COLO829 (cell line): ENCODE data around the gene DHRS13.
A peak's percentile ranks its signal among the peaks of the same experiment; 100 is the strongest.

Source experiments
- DNase-seq: peaks from one replicate; pipeline ENCODE4 v3.0.0; 2012; ENCODE audit warnings: low spot score

The DHRS13 gene

DNA sequence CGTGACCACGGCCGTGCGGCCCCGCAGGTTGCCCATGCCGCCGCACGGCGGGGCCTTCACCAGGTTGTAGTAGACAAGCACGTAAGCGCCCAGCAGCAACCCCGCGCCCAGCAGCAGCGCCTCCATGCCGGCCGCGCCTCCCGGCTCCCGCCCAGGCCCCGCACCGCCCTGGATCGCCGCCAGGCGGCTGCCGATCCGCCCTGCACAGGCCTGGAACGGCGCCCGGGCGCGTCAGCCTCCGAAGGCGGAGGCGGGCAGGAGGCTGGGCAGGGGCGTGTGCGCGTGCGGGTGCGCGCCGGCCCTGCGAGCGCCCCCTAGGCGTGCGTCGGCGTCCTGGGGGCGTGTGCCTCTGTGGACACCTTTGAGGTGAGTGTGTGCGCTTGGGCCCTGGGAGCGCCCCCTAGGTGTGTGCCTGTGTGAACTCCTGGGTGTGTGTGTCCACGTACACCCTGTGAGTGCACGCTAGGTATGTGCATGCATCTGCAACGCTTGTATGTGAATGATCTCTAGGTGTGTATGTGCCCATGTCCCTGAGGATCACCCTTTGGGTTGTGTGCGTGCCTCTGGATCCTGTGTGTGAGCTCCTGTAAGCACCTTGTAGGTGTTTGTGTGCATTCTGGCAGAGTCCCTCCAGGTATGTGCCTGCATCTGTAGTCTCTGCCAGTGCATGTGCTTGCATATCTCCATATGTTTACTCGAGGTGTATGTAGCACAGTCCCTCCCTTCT, at the start of gene DHRS13:
DHRS13 (minus strand) TSS at position 261 of the 727 bp plus-strand sequence; CDS start at position 126, 135 bp downstream.
- peak; percentile 72 for DNase-seq

DNA sequence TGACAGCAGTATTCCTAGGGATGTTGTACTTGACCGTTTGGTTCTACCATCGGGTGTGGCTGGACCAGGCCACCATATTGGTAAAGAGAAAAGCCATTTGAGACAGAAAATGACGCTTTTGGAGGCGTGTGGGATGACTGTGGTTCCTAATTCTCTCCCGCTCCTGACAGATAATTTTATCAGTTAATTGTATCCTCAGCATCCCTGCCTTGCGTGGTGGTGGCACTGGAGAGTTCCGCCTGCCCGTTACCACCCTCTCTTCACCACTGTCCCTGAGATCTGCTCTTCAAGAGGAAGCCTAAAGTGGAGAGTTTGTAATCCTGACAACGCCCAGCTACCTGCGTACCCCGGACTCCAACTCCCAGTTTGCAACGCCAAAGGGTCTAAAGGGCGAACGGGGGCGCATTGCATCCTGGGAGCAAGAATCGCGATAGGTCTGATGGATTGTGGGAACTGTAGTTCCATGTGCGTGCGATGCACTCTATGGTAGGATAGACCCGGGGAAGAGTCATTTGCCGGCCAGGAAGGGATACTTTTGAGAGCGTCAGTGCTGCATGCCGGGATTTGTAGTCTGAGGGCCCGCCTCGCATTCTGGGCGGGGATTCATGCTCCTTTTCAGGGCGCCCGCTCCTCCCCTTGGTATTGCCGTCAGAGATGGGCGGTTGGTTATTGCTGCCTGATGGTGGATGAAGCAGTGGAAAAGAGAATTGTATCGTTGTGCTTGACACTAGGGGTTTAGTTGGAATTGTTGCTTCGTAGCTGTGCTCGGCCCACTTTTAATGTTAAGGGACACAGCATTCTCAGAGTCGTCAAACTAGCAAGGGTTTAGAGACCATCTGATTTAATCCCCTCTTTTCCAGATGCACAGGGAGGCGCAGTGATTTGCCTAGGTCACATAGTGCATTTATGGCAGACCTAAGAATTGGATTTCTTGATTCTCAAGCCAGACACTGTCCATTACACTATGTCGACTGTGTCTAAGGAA, 49.4 kb upstream of the DHRS13 start:
- DNase-seq, result peak; percentile 98

- DNase-seq, result peak; percentile 100
These were observed 48.6 kb upstream of the DHRS13 start, which contains the start of gene PHF12 for GRCh38 chr17:28951428-28951990. Gene PHF12, minus strand, starts transcription at chr17:28951518. Its CDS starts 558 bp downstream, at chr17:28950960.

DNA sequence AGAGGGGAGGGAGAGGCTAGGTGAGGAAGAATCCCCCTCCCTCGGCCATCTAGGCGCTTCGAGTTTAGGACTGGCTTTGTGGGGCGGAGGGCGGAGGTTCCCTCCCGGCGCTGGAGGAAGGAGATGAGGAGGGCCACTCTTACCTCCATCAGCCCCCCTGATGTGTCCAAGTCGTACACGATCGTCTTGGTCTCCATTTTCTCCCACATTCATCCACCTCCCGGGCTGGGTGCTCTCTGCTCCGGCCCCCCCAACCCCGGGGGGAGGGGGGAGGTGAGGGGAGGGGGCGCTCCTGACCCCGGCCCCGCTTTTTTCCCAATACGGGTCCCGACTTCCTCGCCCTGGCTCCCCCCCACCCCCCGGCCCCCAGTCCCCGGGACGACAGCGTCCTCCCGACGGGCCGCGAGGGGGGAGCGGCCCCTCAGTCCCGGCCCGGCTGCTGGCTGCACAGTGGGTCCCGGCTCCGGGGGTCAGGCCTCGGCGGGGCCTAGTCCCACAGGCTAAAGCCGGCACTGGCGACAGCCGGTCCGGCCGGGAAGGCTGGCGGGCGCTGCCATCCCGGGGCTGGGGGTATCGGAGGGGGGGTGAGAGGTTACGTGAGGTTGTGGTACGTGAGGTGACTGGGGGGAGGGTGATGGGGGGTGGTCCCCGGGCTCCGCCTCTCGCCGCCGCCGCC, 48.0 kb upstream of the DHRS13 start:
- no peak for DNase-seq

DNA sequence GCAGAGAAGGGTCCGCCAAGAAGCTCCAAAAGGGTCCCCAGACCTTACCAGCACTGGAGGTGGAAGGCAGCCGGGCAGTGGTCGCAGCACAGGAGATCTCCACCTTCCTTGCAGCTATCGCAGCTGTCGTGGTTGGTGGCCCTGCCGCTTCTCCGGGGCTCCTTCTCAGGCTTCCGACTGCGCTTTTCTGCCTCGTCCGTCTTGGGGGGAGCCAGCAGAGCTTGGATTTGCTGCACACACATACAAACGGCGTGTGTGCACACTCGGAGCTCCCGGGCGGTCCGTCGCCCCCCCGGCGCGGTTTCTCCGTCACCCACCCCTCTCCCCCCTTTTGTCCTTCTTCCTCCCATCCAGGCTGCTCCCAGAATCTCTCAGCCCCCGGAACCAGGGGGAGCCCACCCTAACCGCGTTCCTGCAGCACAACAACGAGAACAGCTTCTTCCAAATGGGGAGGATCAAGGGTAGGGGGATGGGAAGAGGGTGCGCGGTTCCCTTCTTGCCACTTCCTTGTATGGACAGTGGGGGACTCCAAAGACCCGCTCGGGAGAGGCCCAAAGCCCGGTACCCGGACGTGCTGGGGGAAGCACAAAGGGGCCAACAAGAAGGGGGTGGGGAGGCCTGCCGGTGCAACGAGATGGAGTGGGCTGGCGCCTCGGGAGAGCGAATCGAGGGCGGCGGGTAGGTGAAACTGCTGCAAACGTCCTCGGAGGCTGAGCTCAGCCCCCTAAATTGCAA, 47.3 kb upstream of the DHRS13 start:
- DNase-seq, result no peak

DNA sequence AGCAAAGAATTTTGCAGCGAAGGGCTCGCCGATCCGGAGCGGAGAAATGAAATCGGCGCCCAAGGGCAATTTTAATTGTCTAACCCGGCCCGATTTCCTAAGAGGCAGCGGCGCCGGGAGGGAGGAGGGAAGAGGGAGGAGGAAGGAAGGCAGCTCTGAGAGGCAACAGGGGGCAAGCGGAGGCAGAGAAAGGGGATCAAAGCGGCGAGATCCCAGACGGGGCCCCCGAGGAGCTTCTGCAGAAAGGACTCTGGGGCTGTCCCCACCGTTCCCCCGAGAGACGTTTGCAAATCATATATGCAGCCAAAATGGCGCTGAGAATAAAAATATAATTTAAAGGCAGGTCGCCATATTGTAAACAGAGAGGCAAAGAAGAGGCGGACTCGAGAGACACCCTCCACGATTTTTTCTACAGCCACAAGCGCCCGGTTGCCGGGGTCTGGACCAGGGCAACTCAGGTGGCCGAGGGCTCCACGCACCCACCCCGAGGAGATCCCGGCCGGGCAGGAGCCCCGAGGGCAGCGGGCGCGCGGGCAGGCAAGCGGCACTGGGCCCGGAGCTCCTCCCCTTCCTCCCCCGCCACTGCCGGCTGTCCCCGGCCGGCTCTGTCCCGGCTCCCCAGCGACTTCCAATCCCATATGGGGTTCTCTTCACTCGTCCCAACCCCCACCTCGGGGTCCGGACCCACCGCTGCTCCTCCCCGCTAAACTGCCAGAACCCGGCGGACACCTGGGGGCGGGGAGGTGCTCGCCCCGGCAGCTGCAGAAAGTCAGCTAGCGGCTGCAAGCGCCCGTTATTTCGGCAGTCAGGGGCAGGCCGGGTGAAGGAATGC, 46.5 kb upstream of the DHRS13 start:
- DNase-seq, result no peak

- DNase-seq, result no peak
These were observed 46.0 kb upstream of the DHRS13 start for GRCh38 chr17:28948873-28949184.

- no peak for DNase-seq
These were observed 45.5 kb upstream of the DHRS13 start for GRCh38 chr17:28948342-28948741.

DNA sequence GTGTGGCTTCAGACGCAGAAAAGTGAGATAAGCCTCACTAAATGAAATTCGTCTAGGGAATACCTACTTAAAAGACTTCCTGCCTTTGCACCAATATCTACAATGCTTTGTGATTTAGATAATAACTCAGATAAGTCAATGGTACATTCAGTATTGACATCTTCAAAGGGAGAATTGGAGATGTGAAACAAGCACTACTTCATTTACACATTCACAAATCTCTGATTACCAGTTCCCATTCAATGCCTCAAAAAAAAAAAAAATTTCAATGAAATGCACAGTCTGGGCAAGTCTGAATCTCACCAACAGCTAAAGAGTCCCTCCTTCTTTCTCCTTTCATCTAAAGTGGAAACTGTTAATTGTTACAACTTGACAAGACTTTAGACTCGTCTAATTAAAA, 44.8 kb upstream of the DHRS13 start:
- DNase-seq, result no peak

DNA sequence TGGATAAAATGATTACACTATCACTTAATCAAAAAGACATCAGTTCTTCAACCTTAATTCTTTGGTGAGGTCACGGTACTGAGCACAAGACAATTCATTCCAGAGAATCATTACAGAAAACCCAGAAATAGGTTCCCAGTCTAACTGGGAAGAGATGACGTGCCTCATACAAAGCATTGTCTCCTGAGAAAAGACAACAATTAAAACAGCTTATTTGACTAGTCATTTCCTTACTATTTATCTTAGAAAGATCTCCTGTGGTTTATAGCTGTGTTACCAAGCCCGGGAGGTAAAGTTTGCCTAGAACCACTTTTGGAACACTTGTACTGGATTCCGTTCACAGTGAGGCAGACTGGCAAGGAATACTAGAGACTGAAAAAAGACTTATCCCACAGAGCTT, 43.4 kb upstream of the DHRS13 start:
- DNase-seq, result no peak

GRCh38 chr17:28944862-28945741, 42.2 kb upstream of the DHRS13 start:
- DNase-seq, result no peak

DNA sequence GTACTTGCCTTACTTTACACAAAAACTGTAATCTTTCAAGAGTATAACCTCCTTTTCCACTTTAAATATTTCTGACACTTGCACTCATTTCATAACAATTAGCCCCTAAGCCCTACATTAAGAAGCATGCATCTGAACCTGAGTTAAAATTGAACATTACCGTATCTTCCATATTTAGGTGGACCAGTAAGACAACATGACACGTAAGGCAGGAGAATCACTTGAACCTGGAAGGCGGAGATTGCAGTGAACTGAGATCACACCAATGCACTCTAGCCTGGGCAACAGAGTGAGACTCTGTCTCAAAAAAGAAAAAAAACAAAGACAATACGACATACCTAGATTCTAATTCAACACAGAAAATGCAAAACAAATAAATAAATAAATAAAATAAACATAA, 41.5 kb upstream of the DHRS13 start:
- DNase-seq, result no peak

GRCh38 chr17:28942925-28943324, 40.0 kb upstream of the DHRS13 start:
- no peak for DNase-seq

- DNase-seq, result no peak
These were observed 38.4 kb upstream of the DHRS13 start for GRCh38 chr17:28941251-28941650.

GRCh38 chr17:28940675-28941074, 37.8 kb upstream of the DHRS13 start:
- DNase-seq, result no peak

DNA sequence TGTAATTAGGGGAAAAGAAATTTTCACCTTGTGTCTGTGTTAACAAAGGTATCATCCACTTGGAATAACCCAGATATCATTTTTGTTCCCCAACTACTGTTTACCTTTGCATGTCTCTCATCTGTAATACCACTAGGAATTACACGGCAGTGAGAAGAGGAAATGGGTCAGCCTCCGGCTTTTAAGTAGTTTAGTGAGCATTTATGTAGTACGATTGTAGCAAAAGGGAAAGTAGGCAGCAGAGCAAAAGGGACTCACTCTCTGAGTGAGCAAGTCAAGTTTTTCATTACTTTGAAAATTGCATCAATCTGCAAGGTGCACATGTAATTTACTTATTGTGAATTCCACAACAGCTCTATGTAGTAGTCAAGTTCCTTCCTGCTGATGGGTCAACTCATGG, 37.3 kb upstream of the DHRS13 start:
- no peak for DNase-seq

- no peak for DNase-seq
These were observed 35.7 kb upstream of the DHRS13 start for GRCh38 chr17:28938552-28938951.

DNA sequence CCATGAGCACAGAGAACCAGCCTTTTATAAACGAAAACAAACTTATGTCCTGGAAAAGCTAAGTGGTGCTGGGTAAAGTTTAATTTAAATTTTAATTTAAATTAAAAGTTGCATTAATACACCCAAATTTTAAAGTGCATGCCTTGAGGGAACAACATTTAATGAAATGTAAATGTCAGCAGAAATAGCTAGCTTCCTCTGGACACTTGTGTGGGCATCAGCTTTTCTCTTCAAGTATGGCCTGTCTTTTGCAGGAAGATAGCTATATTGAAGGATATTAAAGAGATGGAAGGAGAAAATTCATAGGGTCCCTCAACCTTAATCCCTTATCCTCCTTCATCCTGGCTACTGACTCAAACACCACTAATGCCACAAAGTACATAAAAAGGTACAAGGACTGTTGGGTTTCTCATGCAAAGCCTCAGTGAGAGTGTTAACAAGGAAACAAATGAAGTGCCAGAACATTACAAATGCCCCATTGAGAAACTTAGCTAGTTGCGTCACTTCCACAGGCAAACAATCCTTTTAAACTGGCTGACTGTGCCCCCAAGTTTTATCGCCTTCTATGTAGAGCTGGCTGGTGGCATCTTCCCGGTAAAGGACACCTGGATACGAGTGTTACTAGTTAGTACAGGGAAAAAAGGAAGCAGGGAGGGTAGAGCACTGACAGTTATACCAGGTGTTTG, 34.3 kb upstream of the DHRS13 start:
- no peak for DNase-seq
